ENCODE measurements around the gene LAMC1.

The LAMC1 gene

GRCh38 chr1:183079712-183080388 lies 56.6 kb downstream of the LAMC1 start:
- no peak for DNase-seq (ENCODE audit: low read depth in 2 of 2)

DNA sequence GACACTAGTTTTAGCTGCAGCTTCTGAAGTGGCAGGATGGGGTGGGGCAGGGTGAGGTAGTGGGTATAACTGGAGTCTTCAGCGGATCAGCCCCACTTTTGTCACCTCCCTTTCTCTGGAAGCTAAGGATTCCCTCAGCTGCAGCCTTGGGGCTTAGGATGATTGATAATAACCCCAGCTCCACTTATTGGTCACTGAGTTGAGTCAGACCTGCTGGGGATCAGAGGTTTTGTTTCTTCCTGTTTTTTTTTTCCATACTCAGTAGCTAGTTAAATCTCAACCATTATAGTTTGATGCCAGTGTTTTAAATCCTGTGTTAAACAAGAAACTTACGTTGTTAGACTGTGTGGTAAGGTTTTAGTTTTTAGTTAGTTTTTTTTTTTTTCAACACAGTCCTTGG lies 57.2 kb downstream of the LAMC1 start:
- no peak for DNase-seq (ENCODE audit: low read depth in 2 of 2)

- no peak for DNase-seq (ENCODE audit: low read depth in 2 of 2)
Measured at GRCh38 chr1:183081402-183082120, 58.3 kb downstream of the LAMC1 start.

GRCh38 chr1:183082650-183083049 lies 59.4 kb downstream of the LAMC1 start:
- DNase-seq (ENCODE audit: low read depth in 2 of 2): no peak

- no peak for DNase-seq (ENCODE audit: low read depth in 2 of 2)
Measured at GRCh38 chr1:183087001-183087400, 63.8 kb downstream of the LAMC1 start.

DNA sequence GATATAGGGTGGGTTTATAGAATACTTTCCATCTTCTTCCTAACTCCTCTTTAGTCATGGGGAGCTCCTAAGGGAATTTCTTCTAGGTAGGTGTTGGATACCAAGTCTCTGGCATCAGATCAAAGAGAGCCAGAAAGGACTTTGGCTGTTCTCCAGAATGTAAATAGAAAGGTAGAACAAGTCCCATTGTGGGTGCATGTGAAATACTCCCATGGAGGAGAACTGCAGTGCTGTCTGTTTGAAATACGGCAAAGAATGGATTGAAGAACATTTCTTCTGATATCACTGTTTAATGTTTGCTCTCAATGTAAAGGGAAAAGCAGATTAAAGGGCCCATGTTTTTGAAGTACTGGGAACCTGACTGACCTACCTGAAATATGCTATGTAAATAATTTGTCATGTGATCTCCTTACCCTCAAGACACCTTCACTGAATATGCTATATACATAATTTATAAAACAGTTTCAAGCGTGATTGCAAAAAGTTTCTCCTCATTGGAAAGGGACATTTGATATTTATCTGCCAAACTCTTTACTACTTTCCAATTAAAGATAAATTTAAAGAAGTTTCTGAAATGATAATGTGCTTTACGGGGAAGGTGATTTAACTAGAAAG lies 65.9 kb downstream of the LAMC1 start:
- DNase-seq (ENCODE audit: low read depth in 2 of 2): no peak

- no peak for DNase-seq (ENCODE audit: low read depth in 2 of 2)
Measured at GRCh38 chr1:183090391-183091006, 67.3 kb downstream of the LAMC1 start.

GRCh38 chr1:183091181-183091580 lies 68.0 kb downstream of the LAMC1 start:
- no peak for DNase-seq (ENCODE audit: low read depth in 2 of 2)

DNA sequence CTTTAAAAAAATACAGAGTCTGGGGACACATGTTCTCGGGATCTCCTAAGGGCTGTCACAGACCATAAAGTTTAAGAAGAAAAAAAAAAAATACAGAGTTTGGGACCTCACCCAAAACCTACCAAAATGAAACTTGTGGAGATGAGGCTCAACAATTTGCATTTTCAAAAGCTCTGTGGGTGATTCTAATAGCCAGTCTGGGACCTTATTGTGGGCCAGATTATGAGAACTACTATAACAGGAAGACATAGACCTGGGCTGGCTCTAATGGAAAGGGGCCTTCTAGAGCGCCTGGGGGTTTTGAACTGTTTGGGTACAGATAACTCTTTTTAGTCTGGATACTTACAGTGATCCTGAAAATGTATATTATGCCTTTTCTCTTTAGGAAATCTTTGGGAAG lies 69.1 kb downstream of the LAMC1 start:
- no peak for DNase-seq (ENCODE audit: low read depth in 2 of 2)

GRCh38 chr1:183093066-183093668 lies 69.9 kb downstream of the LAMC1 start:
- no peak for DNase-seq (ENCODE audit: low read depth in 2 of 2)

GRCh38 chr1:183093786-183094298 lies 70.6 kb downstream of the LAMC1 start:
- no peak for DNase-seq (ENCODE audit: low read depth in 2 of 2)

DNA sequence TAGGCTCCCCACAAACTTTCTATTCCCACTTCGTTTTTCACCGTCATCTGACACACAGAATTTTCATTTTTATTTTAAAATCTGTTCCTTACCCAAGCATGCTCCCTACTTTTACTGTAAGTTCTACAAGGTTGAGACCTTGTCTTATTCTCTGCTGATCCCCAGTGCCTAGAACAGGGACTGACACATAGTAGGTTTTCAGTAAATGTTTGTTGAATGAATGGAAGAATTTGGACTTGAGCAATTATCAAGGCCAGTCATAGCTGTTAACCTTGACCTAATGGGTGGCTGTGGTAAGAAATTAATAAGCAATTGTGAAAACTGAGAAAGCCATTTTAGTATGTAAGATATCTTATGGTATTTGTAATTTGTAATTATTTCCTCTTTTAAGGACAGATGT lies 71.1 kb downstream of the LAMC1 start:
- no peak for DNase-seq (ENCODE audit: low read depth in 2 of 2)

DNA sequence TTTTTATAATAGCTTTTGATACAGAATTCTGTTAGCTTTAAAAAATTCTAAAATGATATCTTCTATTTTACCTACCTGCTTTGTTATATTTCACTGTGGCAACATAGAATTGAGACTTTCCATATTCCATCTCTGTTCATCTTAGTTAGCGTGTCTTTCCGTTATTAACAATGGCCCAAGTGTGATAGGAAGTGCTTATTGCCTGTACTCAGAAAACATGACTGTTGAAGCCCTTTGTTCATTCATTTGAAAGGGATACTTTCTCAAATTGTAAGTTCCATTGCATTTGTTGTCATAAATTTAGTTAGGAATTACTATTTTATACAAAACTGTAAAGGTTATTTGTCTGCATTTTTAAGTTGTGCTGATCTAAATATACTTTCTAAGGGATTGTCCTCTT lies 73.1 kb downstream of the LAMC1 start:
- no peak for DNase-seq (ENCODE audit: low read depth in 2 of 2)

GRCh38 chr1:183096894-183097293 lies 73.7 kb downstream of the LAMC1 start:
- DNase-seq (ENCODE audit: low read depth in 2 of 2): no peak

GRCh38 chr1:183097438-183098051 lies 74.3 kb downstream of the LAMC1 start:
- DNase-seq (ENCODE audit: low read depth in 2 of 2): no peak

GRCh38 chr1:183098317-183098716 lies 75.1 kb downstream of the LAMC1 start:
- DNase-seq (ENCODE audit: low read depth in 2 of 2): no peak

GRCh38 chr1:183100361-183100974 lies 77.2 kb downstream of the LAMC1 start:
- DNase-seq (ENCODE audit: low read depth in 2 of 2): no peak

- no peak for DNase-seq (ENCODE audit: low read depth in 2 of 2)
Measured at GRCh38 chr1:183101081-183101480, 77.9 kb downstream of the LAMC1 start.

GRCh38 chr1:183101841-183102276 lies 78.6 kb downstream of the LAMC1 start:
- DNase-seq (ENCODE audit: low read depth in 2 of 2): no peak

- DNase-seq (ENCODE audit: low read depth in 2 of 2): no peak
Measured at GRCh38 chr1:183103147-183103546, 79.9 kb downstream of the LAMC1 start.

DNA sequence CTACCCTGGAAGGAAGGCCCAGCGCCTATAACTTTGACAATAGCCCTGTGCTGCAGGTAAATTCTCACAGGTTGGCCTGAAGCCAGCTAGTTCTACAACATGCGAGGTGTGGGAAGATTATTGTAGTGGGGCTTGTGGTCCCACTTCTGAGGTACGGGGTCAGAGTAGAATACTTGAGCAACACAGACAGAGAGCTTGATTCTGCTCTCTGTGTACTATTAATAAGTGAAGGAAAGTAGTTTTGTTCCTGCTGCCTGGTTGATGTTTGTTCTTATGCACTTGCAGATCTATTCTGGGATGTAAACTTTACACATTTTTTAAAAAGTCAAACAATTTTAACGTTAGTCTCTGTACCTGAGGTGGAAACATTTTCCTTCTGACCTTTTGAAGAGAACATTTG lies 80.4 kb downstream of the LAMC1 start:
- no peak for DNase-seq (ENCODE audit: low read depth in 2 of 2)

Measured in stimulated activated CD4-positive, alpha-beta T cell treated with anti-CD3 and anti-CD28 coated beads, Interleukin-12 subunit alpha, Interleukin-12 subunit beta, amount 100 ng/mL, for 24 hours (primary cell).